ENCODE data around the gene FGF14.

Gene FGF14

GRCh38 chr13:102261316-102261715, 140.5 kb downstream of the FGF14 start:
- Mint-ChIP-seq H3K27ac (no peak overlapping the region), H3K9me3 (peaks cover 4 to 11% of the 10 kb centered on the region in 2 donors), H3K4me1 (no peaks in the 10 kb centered on the region), H3K4me3 (no peak overlapping the region), H3K27me3 (no peaks in the 10 kb centered on the region)
- DNase-seq (no peak), ATAC-seq (no peak)

- no peak overlapping the region for H3K4me3 Mint-ChIP-seq
- peaks cover 4 to 11% of the 10 kb centered on the region in 2 donors for H3K9me3 Mint-ChIP-seq
- DNase-seq (no peak), ATAC-seq (no peak)
- no peaks in the 10 kb centered on the region for H3K4me1 Mint-ChIP-seq
- H3K27me3 Mint-ChIP-seq, result no peaks in the 10 kb centered on the region
- H3K27ac Mint-ChIP-seq, result no peak overlapping the region
Measured at GRCh38 chr13:102260256-102260655, 141.6 kb downstream of the FGF14 start.

GRCh38 chr13:102255409-102255808, 146.4 kb downstream of the FGF14 start:
- ATAC-seq (no peak), DNase-seq (no peak)
- peaks cover 4 to 11% of the 10 kb centered on the region in 2 donors for H3K9me3 Mint-ChIP-seq
- H3K4me1 Mint-ChIP-seq, result no peaks in the 10 kb centered on the region
- no peak overlapping the region for H3K4me3 Mint-ChIP-seq
- H3K27ac Mint-ChIP-seq, result no peak overlapping the region
- H3K27me3 Mint-ChIP-seq, result no peaks in the 10 kb centered on the region

GRCh38 chr13:102251817-102252216, 150.0 kb downstream of the FGF14 start:
- H3K27ac Mint-ChIP-seq, result peak overlapping the region in 1 of 2 donors; percentile 42
- no peak overlapping the region for H3K4me3 Mint-ChIP-seq
- no peaks in the 10 kb centered on the region for H3K4me1 Mint-ChIP-seq
- ATAC-seq, result no peak
- no peaks in the 10 kb centered on the region for H3K27me3 Mint-ChIP-seq
- H3K9me3 Mint-ChIP-seq, result peaks cover 0 to 5% of the 10 kb centered on the region in 2 donors
- DNase-seq, result no peak

- Mint-ChIP-seq H3K4me3 (no peak overlapping the region), H3K27ac (no peak overlapping the region), H3K4me1 (no peaks in the 10 kb centered on the region), H3K27me3 (no peaks in the 10 kb centered on the region), H3K9me3 (peaks cover 0 to 5% of the 10 kb centered on the region in 2 donors)
- ATAC-seq (no peak), DNase-seq (no peak)
Measured at GRCh38 chr13:102250448-102250847, 151.4 kb downstream of the FGF14 start.

GRCh38 chr13:102244607-102245227, 157.1 kb downstream of the FGF14 start:
- ATAC-seq, result no peak
- Mint-ChIP-seq H3K27ac (no peak overlapping the region), H3K4me3 (no peak overlapping the region), H3K27me3 (no peaks in the 10 kb centered on the region), H3K4me1 (no peaks in the 10 kb centered on the region), H3K9me3 (peaks cover 0 to 5% of the 10 kb centered on the region in 2 donors)
- no peak for DNase-seq

GRCh38 chr13:102240110-102240509, 161.7 kb downstream of the FGF14 start:
- H3K27me3 Mint-ChIP-seq, result peaks cover 6% of the 10 kb centered on the region
- DNase-seq (no peak), ATAC-seq (no peak)
- no peak overlapping the region for H3K4me3 Mint-ChIP-seq
- no peaks in the 10 kb centered on the region for H3K9me3 Mint-ChIP-seq
- no peak overlapping the region for H3K27ac Mint-ChIP-seq
- no peaks in the 10 kb centered on the region for H3K4me1 Mint-ChIP-seq

GRCh38 chr13:102237230-102237629, 164.6 kb downstream of the FGF14 start:
- DNase-seq (no peak), ATAC-seq (no peak)
- Mint-ChIP-seq H3K27ac (no peak overlapping the region), H3K4me3 (no peak overlapping the region), H3K9me3 (no peaks in the 10 kb centered on the region), H3K27me3 (peaks cover 11% of the 10 kb centered on the region), H3K4me1 (no peaks in the 10 kb centered on the region)

- no peak for DNase-seq
- Mint-ChIP-seq H3K4me1 (no peaks in the 10 kb centered on the region), H3K27me3 (peaks cover 11% of the 10 kb centered on the region), H3K4me3 (no peak overlapping the region), H3K27ac (no peak overlapping the region), H3K9me3 (no peaks in the 10 kb centered on the region)
- no peak for ATAC-seq
Measured at GRCh38 chr13:102236830-102237229, 165.0 kb downstream of the FGF14 start.

GRCh38 chr13:102236341-102236740, 165.5 kb downstream of the FGF14 start:
- no peak for ATAC-seq
- H3K9me3 Mint-ChIP-seq, result no peaks in the 10 kb centered on the region

GRCh38 chr13:102235689-102236088, 166.2 kb downstream of the FGF14 start:
- no peak overlapping the region for H3K4me3 Mint-ChIP-seq
- peaks cover 11% of the 10 kb centered on the region for H3K27me3 Mint-ChIP-seq
- H3K27ac Mint-ChIP-seq, result no peak overlapping the region
- H3K9me3 Mint-ChIP-seq, result no peaks in the 10 kb centered on the region
- ATAC-seq (no peak), DNase-seq (no peak)
- H3K4me1 Mint-ChIP-seq, result no peaks in the 10 kb centered on the region

More at GRCh38 chr13:102236341-102236740, 165.5 kb downstream of the FGF14 start:
- Mint-ChIP-seq H3K27me3 (peaks cover 11% of the 10 kb centered on the region), H3K27ac (no peak overlapping the region), H3K4me1 (no peaks in the 10 kb centered on the region), H3K4me3 (no peak overlapping the region)
- DNase-seq, result no peak

GRCh38 chr13:102234618-102235017, 167.2 kb downstream of the FGF14 start:
- DNase-seq (no peak), ATAC-seq (no peak)
- Mint-ChIP-seq H3K27ac (no peak overlapping the region), H3K4me1 (no peaks in the 10 kb centered on the region), H3K27me3 (peaks cover 11% of the 10 kb centered on the region), H3K4me3 (no peak overlapping the region), H3K9me3 (no peaks in the 10 kb centered on the region)

- no peak for DNase-seq
- no peaks in the 10 kb centered on the region for H3K9me3 Mint-ChIP-seq
- peak; percentile 76 for ATAC-seq
- H3K4me3 Mint-ChIP-seq, result no peak overlapping the region
- H3K27me3 Mint-ChIP-seq, result peaks cover 11% of the 10 kb centered on the region
- no peaks in the 10 kb centered on the region for H3K4me1 Mint-ChIP-seq
- H3K27ac Mint-ChIP-seq, result peak overlapping the region; percentile 0 to 15
Measured at GRCh38 chr13:102233566-102234208, 168.2 kb downstream of the FGF14 start.

GRCh38 chr13:102231479-102231878, 170.4 kb downstream of the FGF14 start:
- H3K27ac Mint-ChIP-seq, result no peak overlapping the region

GRCh38 chr13:102227741-102228140, 174.1 kb downstream of the FGF14 start:
- ATAC-seq (no peak), DNase-seq (no peak)
- Mint-ChIP-seq H3K4me3 (no peak overlapping the region), H3K27me3 (peaks cover 10% of the 10 kb centered on the region), H3K9me3 (peaks cover 0 to 7% of the 10 kb centered on the region in 2 donors), H3K4me1 (no peaks in the 10 kb centered on the region), H3K27ac (no peak overlapping the region)

More at GRCh38 chr13:102231479-102231878, 170.4 kb downstream of the FGF14 start:
- no peak for ATAC-seq
- DNase-seq, result no peak
- Mint-ChIP-seq H3K4me1 (no peaks in the 10 kb centered on the region), H3K9me3 (peaks cover 0 to 4% of the 10 kb centered on the region in 2 donors), H3K4me3 (no peak overlapping the region), H3K27me3 (peaks cover 17% of the 10 kb centered on the region)

GRCh38 chr13:102226591-102226990, 175.3 kb downstream of the FGF14 start:
- Mint-ChIP-seq H3K9me3 (peaks cover 0 to 7% of the 10 kb centered on the region in 2 donors), H3K27ac (no peak overlapping the region), H3K27me3 (peaks cover 10% of the 10 kb centered on the region), H3K4me3 (no peak overlapping the region), H3K4me1 (no peaks in the 10 kb centered on the region)
- ATAC-seq (no peak), DNase-seq (no peak)
